GM18511 (cell line): Measurements from ENCODE around the gene FBXO40.

ENCODE experiments used
- ATAC-seq: cut with Tn5 transposase; IDR thresholded peaks from one replicate; pipeline ENCODE4 v1.9.1; 2021; ENCODE audit warnings: mild to moderate bottlenecking, moderate library complexity; ENCODE audit not compliant: unreplicated experiment

The FBXO40 gene

GRCh38 chr3:121661376-121661775 lies 68.2 kb downstream of the FBXO40 start:
- no peak for ATAC-seq

- no peak for ATAC-seq
Observed at GRCh38 chr3:121662742-121663141, 69.6 kb downstream of the FBXO40 start.

- no peak for ATAC-seq
Observed at GRCh38 chr3:121663171-121663847, 70.1 kb downstream of the FBXO40 start.

- no peak for ATAC-seq
Observed at GRCh38 chr3:121665488-121665887, 72.3 kb downstream of the FBXO40 start.

- no peak for ATAC-seq
Observed at GRCh38 chr3:121667333-121667732, 74.2 kb downstream of the FBXO40 start.

GRCh38 chr3:121670676-121671075 lies 77.5 kb downstream of the FBXO40 start:
- no peak for ATAC-seq

GRCh38 chr3:121677141-121677540 lies 84.0 kb downstream of the FBXO40 start:
- no peak for ATAC-seq
